GM21825 (cell line): ENCODE measurements around the gene ALDOB.
"Not testable (repeated sequence)": the region's sequence is repeated elsewhere in the genome, so short reads cannot be mapped to it uniquely, and the experiment has no call there.

ENCODE experiments used
- ATAC-seq: cut with Tn5 transposase; IDR thresholded peaks from one replicate; pipeline ENCODE4 v1.9.1; 2021; ENCODE audit warnings: mild to moderate bottlenecking, moderate library complexity; ENCODE audit not compliant: unreplicated experiment

Gene ALDOB

DNA sequence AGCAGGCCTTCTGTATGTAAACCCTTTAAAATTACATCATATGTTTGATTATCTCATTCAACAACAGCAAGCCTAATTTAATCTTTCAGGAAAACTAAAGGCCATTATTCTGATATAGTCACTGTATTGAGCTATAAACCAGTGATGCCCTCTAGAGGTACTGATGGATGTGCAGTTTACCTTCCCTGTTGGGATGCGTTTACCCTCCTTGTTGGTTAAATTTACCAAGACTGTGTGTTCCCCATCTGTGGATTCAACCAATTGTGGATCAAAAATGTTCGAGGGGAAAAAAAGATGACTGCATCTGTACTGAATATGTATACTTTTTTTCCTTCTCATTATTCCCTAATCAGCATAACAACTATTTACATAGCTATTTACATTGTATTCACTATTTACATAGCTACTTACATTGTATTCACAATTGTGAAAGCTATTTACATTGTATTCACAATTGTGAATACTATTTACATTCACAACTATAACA is 47.0 kb downstream of the ALDOB start:
- no peak for ATAC-seq

DNA sequence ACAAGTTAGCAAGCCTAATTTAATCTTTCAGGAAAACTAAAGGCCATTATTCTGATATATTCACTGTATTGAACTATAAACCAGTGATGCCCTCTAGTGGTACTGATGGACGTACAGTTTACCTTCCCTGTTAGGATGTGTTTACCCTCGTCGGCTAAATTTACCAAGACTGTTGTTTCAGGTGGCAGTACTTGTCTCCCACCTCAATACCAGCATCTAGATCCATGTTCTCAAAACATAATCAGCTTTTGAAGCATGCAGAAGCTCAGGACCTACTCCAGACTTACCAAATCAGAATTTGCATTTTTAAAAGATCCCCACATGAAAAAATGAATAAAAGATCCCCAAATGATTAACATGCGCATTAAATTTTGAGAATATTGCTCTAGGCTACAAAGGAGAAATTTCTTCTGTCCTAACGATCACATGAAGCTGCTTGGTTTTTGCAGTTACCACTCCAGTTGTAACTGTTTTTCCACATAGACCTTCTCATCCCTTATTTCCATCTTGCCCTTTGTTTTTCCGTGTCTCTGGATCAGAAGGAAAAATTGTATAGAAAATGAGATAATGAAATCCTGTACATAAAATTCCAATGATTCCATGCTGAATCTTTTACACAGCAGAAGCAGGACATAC is 47.6 kb downstream of the ALDOB start:
- no peak for ATAC-seq

DNA sequence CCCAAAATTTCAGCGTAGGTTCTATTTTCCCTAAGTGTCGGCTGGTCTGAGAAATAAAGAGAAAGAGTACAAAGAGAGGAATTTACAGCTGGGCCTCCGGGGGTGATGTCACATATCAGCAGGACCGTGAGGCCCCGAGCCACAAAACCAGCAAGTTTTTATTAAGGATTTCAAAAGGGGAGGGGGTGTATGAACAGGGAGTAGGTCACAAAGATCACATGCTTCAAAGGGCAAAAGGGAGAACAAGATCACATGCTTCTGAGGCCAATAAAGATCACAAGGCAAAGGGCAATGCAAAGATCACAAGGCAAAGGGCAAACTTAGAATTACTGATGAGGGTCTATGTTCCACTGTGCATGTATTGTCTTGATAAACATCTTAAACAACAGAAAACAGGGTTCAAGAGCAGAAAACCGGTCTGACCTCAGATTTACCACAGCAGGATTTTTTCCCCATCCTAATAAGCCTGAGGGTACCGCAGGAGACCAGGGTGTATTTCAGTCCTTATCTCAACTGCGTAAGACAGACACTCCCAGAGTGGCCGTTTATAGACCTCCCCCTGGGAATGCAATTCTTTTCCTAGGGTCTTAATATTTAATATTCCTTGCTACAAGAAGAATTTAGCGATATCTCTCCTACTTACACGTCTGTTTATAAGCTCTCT is 50.6 kb downstream of the ALDOB start, which contains the start of gene BAAT:
BAAT (minus strand) TSS at position 134 of the 664 bp plus-strand sequence. CDS start 13,602 bp downstream, outside the sequence.
- not testable (repeated sequence) for ATAC-seq

DNA sequence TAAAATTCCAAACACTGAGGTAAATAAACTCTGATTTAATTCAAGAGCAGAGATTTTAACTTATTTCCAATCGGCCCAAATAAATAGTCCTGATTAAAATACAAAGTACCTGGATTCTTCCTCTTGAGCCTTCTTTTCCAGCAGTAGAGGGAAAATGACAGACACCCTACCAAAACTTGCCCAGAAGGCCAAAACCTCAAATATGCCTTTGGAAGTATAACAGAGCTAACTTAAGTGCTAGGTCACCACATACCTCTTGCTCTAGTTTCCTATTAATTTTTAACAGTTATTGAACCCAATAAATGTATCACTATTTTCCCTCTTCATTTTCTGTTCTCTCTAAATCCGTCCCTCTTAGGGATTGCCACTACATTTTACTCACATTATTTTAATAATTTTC is 52.2 kb downstream of the ALDOB start:
- ATAC-seq = no peak

DNA sequence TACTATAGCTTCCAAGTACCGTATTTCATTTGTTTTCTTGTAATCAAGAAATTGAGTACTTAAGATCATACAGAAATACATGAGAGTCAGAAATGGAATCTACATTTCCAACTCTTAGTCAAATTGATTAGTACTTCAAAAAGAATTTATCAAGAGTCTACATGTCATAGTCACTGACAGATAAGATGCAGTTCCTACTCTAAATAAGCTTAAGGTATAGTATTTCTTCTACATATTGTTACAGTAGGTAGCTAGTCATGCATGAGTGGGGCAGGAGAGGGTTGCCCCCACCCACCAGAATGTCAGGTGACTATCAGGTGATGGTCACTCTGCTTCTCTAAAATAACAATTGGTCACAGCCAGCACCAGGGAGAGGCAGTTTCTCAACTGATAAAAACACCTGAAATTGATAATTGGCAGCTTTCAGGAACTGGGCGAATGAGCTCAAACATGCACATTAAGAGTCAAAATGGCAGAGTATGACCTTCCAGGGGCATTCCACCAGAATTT is 53.7 kb downstream of the ALDOB start:
- no peak for ATAC-seq

DNA sequence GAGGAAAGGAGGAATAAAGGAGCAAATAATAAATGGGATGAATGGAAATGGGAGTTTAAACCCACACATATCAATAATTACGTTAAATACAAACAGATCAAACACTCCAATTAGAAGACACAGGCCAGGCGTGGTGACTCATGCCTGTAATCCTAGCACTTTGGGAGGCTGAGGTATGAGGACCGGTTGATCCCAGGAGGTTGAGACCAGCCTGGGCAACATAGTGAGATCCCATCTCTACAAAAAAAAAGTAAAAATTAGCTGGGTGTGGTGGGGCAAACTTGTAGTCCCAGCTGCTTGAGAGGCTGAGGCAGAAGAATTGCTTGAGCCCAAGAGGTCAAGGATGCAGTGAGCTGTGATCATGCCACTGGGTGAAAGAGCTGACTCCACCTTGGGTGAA is 54.5 kb downstream of the ALDOB start:
- no peak for ATAC-seq

DNA sequence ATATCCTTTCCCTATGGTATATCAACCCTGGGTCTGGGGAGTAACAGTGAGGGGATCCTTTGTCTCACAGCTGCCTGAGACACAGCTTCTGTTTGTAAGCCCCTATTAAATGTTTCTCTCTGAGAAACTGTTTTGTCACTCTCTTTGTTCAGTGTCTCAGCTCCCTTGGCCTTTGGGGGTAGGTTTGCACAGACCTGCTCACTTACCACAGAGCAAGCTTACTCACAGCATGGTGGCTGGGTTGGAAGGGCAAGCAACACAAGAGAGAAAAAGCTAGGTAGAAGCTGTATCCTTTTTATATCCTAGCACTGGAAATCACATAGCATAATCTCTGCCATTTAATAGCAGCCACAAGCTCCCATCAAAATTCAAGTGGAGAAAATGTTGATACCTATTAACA is 55.3 kb downstream of the ALDOB start:
- no peak for ATAC-seq

DNA sequence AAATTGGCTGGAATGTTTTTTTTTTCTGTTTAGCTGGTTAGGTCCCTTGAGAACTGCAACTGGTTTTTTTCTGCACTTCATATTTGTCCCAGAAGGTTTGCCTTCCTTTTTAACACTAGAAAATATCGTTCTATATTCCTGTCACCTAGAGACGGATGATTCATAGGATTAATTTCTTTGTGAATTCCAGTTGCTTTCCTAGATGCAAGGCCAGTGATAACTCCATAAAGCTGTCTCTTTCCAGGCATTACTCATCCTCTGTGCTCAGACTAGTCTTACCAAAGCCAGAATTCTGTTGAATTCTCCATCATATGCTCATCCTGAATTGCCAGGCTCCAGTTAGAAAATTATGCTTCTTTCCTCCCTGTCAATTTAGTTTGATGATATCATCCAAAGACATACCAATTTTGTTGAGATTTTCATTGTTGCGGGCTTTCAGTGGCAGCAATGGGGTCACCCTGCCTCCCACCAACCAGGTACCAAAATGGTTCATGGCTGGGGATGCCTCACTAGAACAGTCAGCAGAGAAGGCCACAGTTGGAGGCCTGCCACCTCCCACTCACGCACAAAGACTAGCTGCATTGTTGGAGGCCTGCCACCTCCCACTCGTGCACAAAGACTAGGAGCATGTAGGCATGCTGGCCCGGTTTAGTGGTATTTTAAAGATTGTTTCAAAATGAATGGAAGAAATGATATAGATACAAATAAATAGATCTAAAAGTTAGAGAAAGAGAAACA is 59.3 kb downstream of the ALDOB start:
- ATAC-seq = no peak

DNA sequence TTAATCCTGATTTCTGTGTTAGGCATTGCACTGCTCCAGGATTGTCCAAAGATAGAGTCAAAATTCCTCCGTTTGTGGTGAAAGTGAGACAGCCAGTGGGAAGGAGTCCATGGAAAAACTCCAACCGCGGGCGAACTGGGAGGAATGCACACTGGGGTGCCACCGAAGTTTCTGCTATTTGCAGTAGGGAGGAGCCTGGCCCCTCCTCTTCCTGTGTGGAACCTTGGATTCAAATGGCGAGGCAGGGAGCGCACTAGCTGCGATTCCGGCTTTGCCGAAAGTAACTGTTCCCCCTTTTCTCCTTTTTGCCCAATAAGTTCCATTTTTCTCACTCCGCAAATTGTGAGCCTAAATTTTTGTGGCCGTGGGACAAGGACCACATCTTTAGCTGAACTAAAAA is 60.0 kb downstream of the ALDOB start:
- no peak for ATAC-seq

DNA sequence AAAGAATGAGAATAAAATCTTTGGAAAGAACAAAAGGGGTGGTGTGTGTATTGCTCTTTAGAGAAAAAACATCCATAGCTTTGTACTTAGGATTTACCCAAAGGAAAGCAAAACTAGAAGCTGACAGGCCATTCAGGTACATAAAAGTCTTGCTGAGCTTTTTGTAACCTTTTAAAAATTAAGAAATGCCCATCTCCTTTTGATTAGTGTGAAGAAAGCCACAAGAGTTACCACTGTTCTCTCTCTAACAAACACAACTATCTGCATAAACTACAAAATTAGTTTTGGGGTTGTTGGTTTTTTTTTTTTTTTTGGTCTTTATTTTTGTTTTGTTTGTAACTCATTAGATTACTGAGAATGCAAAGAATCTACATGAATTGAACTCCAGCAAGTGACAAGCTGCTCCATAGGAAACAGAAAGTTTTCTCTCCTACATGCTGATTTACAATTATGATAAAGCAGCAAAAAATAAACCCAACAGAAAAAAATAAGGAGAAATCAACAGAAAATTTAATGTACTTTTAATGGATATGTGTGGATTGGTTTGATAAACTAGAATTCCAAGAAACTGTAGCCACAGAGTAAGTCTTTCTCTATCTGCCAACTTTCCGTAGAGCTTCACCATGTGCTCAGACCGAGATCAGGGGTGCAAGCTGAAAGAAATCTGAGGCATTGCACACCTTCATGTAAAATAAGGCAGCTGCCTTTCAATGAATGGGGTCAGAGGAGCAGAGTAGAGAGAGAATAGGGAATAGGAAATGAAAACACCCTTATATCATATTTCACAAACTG is 63.1 kb downstream of the ALDOB start:
- no peak for ATAC-seq

DNA sequence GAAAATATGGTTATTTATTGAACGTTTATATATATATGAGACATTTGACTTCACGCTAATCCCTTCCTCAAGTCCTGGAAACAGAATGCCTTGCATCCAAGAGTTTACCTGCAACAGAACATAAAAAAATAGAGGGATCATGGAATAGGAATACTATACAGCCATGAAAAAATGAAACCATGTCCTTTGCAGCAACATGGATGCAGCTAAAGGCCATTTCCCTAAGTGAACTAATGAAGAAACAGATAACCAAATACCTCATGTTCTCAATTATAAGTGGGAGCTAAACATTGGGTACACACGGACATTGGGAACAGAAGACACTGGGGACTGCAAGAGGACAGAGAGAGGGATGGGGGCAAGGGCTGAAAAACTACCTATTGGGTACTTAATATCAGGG is 63.8 kb downstream of the ALDOB start:
- ATAC-seq = no peak
